Measurements from ENCODE around the gene HMGCLL1.

HMGCLL1 gene

GRCh38 chr6:55497694-55498093 is 81.3 kb downstream of the HMGCLL1 start:
- H3K9me3 Mint-ChIP-seq (ENCODE audit: low read depth): peaks cover 27% of the 10 kb centered on the region
- no peaks in the 10 kb centered on the region for H3K27me3 Mint-ChIP-seq
- H3K27ac Mint-ChIP-seq: no peak overlapping the region

GRCh38 chr6:55496201-55496600 is 82.8 kb downstream of the HMGCLL1 start:
- Mint-ChIP-seq H3K27me3 (no peaks in the 10 kb centered on the region), H3K36me3 (no peaks in the 10 kb centered on the region), H3K27ac (no peak overlapping the region), H3K9me3 (ENCODE audit: low read depth) (peaks cover 23% of the 10 kb centered on the region), H3K4me1 (ENCODE audit: low read depth) (no peaks in the 10 kb centered on the region), H3K4me3 (no peak overlapping the region)

More at GRCh38 chr6:55497694-55498093, 81.3 kb downstream of the HMGCLL1 start:
- no peaks in the 10 kb centered on the region for H3K4me1 Mint-ChIP-seq (ENCODE audit: low read depth)
- H3K36me3 Mint-ChIP-seq: no peaks in the 10 kb centered on the region
- no peak overlapping the region for H3K4me3 Mint-ChIP-seq

GRCh38 chr6:55495277-55495676 is 83.7 kb downstream of the HMGCLL1 start:
- no peak overlapping the region for H3K27ac Mint-ChIP-seq
- H3K9me3 Mint-ChIP-seq (ENCODE audit: low read depth): peaks cover 20% of the 10 kb centered on the region
- H3K36me3 Mint-ChIP-seq: no peaks in the 10 kb centered on the region
- H3K27me3 Mint-ChIP-seq: no peaks in the 10 kb centered on the region
- no peak overlapping the region for H3K4me3 Mint-ChIP-seq
- no peaks in the 10 kb centered on the region for H3K4me1 Mint-ChIP-seq (ENCODE audit: low read depth)

- Mint-ChIP-seq H3K36me3 (no peaks in the 10 kb centered on the region), H3K4me3 (no peak overlapping the region), H3K4me1 (ENCODE audit: low read depth) (no peaks in the 10 kb centered on the region), H3K27ac (no peak overlapping the region), H3K27me3 (no peaks in the 10 kb centered on the region), H3K9me3 (ENCODE audit: low read depth) (peaks cover 19% of the 10 kb centered on the region)
These were observed 84.6 kb downstream of the HMGCLL1 start for GRCh38 chr6:55494411-55494810.

- no peaks in the 10 kb centered on the region for H3K27me3 Mint-ChIP-seq
- no peak overlapping the region for H3K27ac Mint-ChIP-seq
- no peak overlapping the region for H3K4me3 Mint-ChIP-seq
- peaks cover 16% of the 10 kb centered on the region for H3K9me3 Mint-ChIP-seq (ENCODE audit: low read depth)
- H3K36me3 Mint-ChIP-seq: no peaks in the 10 kb centered on the region
- no peaks in the 10 kb centered on the region for H3K4me1 Mint-ChIP-seq (ENCODE audit: low read depth)
These were observed 86.7 kb downstream of the HMGCLL1 start for GRCh38 chr6:55492259-55492658.

- H3K4me1 Mint-ChIP-seq (ENCODE audit: low read depth): no peaks in the 10 kb centered on the region
- peaks cover 16% of the 10 kb centered on the region for H3K9me3 Mint-ChIP-seq (ENCODE audit: low read depth)
- no peak overlapping the region for H3K4me3 Mint-ChIP-seq
- no peaks in the 10 kb centered on the region for H3K27me3 Mint-ChIP-seq
- no peaks in the 10 kb centered on the region for H3K36me3 Mint-ChIP-seq
- no peak overlapping the region for H3K27ac Mint-ChIP-seq
These were observed 88.1 kb downstream of the HMGCLL1 start for GRCh38 chr6:55490871-55491270.

GRCh38 chr6:55474382-55474781 is 104.6 kb downstream of the HMGCLL1 start:
- Mint-ChIP-seq H3K4me1 (ENCODE audit: low read depth) (no peaks in the 10 kb centered on the region), H3K27ac (no peak overlapping the region), H3K9me3 (ENCODE audit: low read depth) (peaks cover 10% of the 10 kb centered on the region), H3K36me3 (no peaks in the 10 kb centered on the region), H3K27me3 (no peaks in the 10 kb centered on the region), H3K4me3 (no peak overlapping the region)

GRCh38 chr6:55473722-55474121 is 105.3 kb downstream of the HMGCLL1 start:
- Mint-ChIP-seq H3K27me3 (no peaks in the 10 kb centered on the region), H3K9me3 (ENCODE audit: low read depth) (peaks cover 12% of the 10 kb centered on the region), H3K4me1 (ENCODE audit: low read depth) (no peaks in the 10 kb centered on the region), H3K27ac (no peak overlapping the region), H3K36me3 (no peaks in the 10 kb centered on the region), H3K4me3 (no peak overlapping the region)

GRCh38 chr6:55469951-55470366 is 109.0 kb downstream of the HMGCLL1 start:
- Mint-ChIP-seq H3K27ac (no peak overlapping the region), H3K27me3 (no peaks in the 10 kb centered on the region), H3K4me3 (no peak overlapping the region)

GRCh38 chr6:55456016-55456415 is 123.0 kb downstream of the HMGCLL1 start:
- H3K9me3 Mint-ChIP-seq (ENCODE audit: low read depth): no peaks in the 10 kb centered on the region
- H3K27me3 Mint-ChIP-seq: no peaks in the 10 kb centered on the region
- no peaks in the 10 kb centered on the region for H3K36me3 Mint-ChIP-seq
- no peak overlapping the region for H3K27ac Mint-ChIP-seq
- no peak overlapping the region for H3K4me3 Mint-ChIP-seq
- no peaks in the 10 kb centered on the region for H3K4me1 Mint-ChIP-seq (ENCODE audit: low read depth)

More at GRCh38 chr6:55469951-55470366, 109.0 kb downstream of the HMGCLL1 start:
- Mint-ChIP-seq H3K9me3 (ENCODE audit: low read depth) (peaks cover 15% of the 10 kb centered on the region), H3K4me1 (ENCODE audit: low read depth) (no peaks in the 10 kb centered on the region), H3K36me3 (no peaks in the 10 kb centered on the region)

- H3K27ac Mint-ChIP-seq: no peak overlapping the region
- no peaks in the 10 kb centered on the region for H3K36me3 Mint-ChIP-seq
- peaks cover 7% of the 10 kb centered on the region for H3K9me3 Mint-ChIP-seq (ENCODE audit: low read depth)
- no peaks in the 10 kb centered on the region for H3K27me3 Mint-ChIP-seq
- no peaks in the 10 kb centered on the region for H3K4me1 Mint-ChIP-seq (ENCODE audit: low read depth)
- no peak overlapping the region for H3K4me3 Mint-ChIP-seq
These were observed 129.0 kb downstream of the HMGCLL1 start for GRCh38 chr6:55450005-55450404.

- Mint-ChIP-seq H3K4me3 (no peak overlapping the region), H3K9me3 (ENCODE audit: low read depth) (peaks cover 7% of the 10 kb centered on the region), H3K4me1 (ENCODE audit: low read depth) (no peaks in the 10 kb centered on the region), H3K27me3 (no peaks in the 10 kb centered on the region), H3K36me3 (no peaks in the 10 kb centered on the region), H3K27ac (no peak overlapping the region)
These were observed 129.8 kb downstream of the HMGCLL1 start for GRCh38 chr6:55449225-55449624.

- H3K4me1 Mint-ChIP-seq (ENCODE audit: low read depth): no peaks in the 10 kb centered on the region
- no peak overlapping the region for H3K27ac Mint-ChIP-seq
- no peaks in the 10 kb centered on the region for H3K36me3 Mint-ChIP-seq
- no peaks in the 10 kb centered on the region for H3K27me3 Mint-ChIP-seq
- no peak overlapping the region for H3K4me3 Mint-ChIP-seq
- peaks cover 7% of the 10 kb centered on the region for H3K9me3 Mint-ChIP-seq (ENCODE audit: low read depth)
These were observed 130.5 kb downstream of the HMGCLL1 start for GRCh38 chr6:55448451-55448850.

- no peak overlapping the region for H3K27ac Mint-ChIP-seq
- H3K27me3 Mint-ChIP-seq: no peaks in the 10 kb centered on the region
- no peaks in the 10 kb centered on the region for H3K4me1 Mint-ChIP-seq (ENCODE audit: low read depth)
- peaks cover 7% of the 10 kb centered on the region for H3K9me3 Mint-ChIP-seq (ENCODE audit: low read depth)
- no peak overlapping the region for H3K4me3 Mint-ChIP-seq
- no peaks in the 10 kb centered on the region for H3K36me3 Mint-ChIP-seq
These were observed 131.1 kb downstream of the HMGCLL1 start for GRCh38 chr6:55447891-55448290.

GRCh38 chr6:55445648-55446204 is 133.3 kb downstream of the HMGCLL1 start:
- H3K27ac Mint-ChIP-seq: no peak overlapping the region
- no peaks in the 10 kb centered on the region for H3K27me3 Mint-ChIP-seq
- no peak overlapping the region for H3K4me3 Mint-ChIP-seq
- H3K4me1 Mint-ChIP-seq (ENCODE audit: low read depth): no peaks in the 10 kb centered on the region
- H3K9me3 Mint-ChIP-seq (ENCODE audit: low read depth): peaks cover 7% of the 10 kb centered on the region
- H3K36me3 Mint-ChIP-seq: no peaks in the 10 kb centered on the region
